Stimulated activated CD4-positive, alpha-beta T cell treated with anti-CD3 and anti-CD28 coated beads, Interleukin-12 subunit alpha, Interleukin-12 subunit beta, amount 100 ng/mL, for 48 hours (primary cell): ENCODE results near the gene RAP1GDS1.
"Not testable (repeated sequence)": the region's sequence is repeated elsewhere in the genome, so short reads cannot be mapped to it uniquely, and the experiment has no call there.

ENCODE experiments used
- DNase-seq, 3 donors: peaks; one replicate each; pipeline ENCODE4 v3.0.0-alpha.2; 2020; ENCODE audit warnings: low read depth in 2 of 3, low spot score in 1 of 3

The RAP1GDS1 gene

GRCh38 chr4:98352396-98352795 is 91.2 kb downstream of the RAP1GDS1 start:
- no peak for DNase-seq

- no peak for DNase-seq
Observed at GRCh38 chr4:98352940-98353339, 91.8 kb downstream of the RAP1GDS1 start.

- DNase-seq: no peak
Observed at GRCh38 chr4:98358630-98359248, 97.6 kb downstream of the RAP1GDS1 start.

- DNase-seq: no peak
Observed at GRCh38 chr4:98359646-98360045, 98.5 kb downstream of the RAP1GDS1 start.

- DNase-seq: no peak
Observed at GRCh38 chr4:98363431-98363830, 102.2 kb downstream of the RAP1GDS1 start.

- not testable (repeated sequence) for DNase-seq
Observed at GRCh38 chr4:98366275-98366674, 105.1 kb downstream of the RAP1GDS1 start.

GRCh38 chr4:98368000-98368399 is 106.8 kb downstream of the RAP1GDS1 start:
- not testable (repeated sequence) for DNase-seq

GRCh38 chr4:98369322-98369721 is 108.1 kb downstream of the RAP1GDS1 start:
- DNase-seq: no peak

GRCh38 chr4:98374643-98375042 is 113.5 kb downstream of the RAP1GDS1 start:
- no peak for DNase-seq

GRCh38 chr4:98377559-98377958 is 116.4 kb downstream of the RAP1GDS1 start:
- no peak for DNase-seq

GRCh38 chr4:98381306-98381705 is 120.1 kb downstream of the RAP1GDS1 start:
- no peak for DNase-seq

- no peak for DNase-seq
Observed at GRCh38 chr4:98383431-98384106, 122.4 kb downstream of the RAP1GDS1 start.

- DNase-seq: no peak
Observed at GRCh38 chr4:98385831-98386230, 124.6 kb downstream of the RAP1GDS1 start.

- no peak for DNase-seq
Observed at GRCh38 chr4:98387345-98388026, 126.3 kb downstream of the RAP1GDS1 start.

- no peak for DNase-seq
Observed at GRCh38 chr4:98394134-98394533, 132.9 kb downstream of the RAP1GDS1 start.

GRCh38 chr4:98399915-98400314 is 138.7 kb downstream of the RAP1GDS1 start:
- no peak for DNase-seq

GRCh38 chr4:98406819-98407218 is 145.6 kb downstream of the RAP1GDS1 start:
- no peak for DNase-seq

GRCh38 chr4:98411731-98412130 is 150.5 kb downstream of the RAP1GDS1 start:
- DNase-seq: no peak

GRCh38 chr4:98416844-98417243 is 155.7 kb downstream of the RAP1GDS1 start:
- no peak for DNase-seq

GRCh38 chr4:98420151-98420550 is 159.0 kb downstream of the RAP1GDS1 start:
- DNase-seq: not testable (repeated sequence)

GRCh38 chr4:98421111-98421510 is 159.9 kb downstream of the RAP1GDS1 start:
- no peak for DNase-seq

GRCh38 chr4:98423009-98423408 is 161.8 kb downstream of the RAP1GDS1 start:
- no peak for DNase-seq
